Hematopoietic multipotent progenitor cell treated with erythropoietin and hydrocortisone succinate and interleukin-3 and kit ligand, for 8 days (in vitro differentiated cells): ENCODE measurements around the gene PMS2.
"Not testable (repeated sequence)": the region's sequence is repeated elsewhere in the genome, so short reads cannot be mapped to it uniquely, and the experiment has no call there.

Experiments used
- DNase-seq: peaks from one replicate; pipeline ENCODE4 v3.0.0-alpha.2; 2015

The PMS2 gene

DNA sequence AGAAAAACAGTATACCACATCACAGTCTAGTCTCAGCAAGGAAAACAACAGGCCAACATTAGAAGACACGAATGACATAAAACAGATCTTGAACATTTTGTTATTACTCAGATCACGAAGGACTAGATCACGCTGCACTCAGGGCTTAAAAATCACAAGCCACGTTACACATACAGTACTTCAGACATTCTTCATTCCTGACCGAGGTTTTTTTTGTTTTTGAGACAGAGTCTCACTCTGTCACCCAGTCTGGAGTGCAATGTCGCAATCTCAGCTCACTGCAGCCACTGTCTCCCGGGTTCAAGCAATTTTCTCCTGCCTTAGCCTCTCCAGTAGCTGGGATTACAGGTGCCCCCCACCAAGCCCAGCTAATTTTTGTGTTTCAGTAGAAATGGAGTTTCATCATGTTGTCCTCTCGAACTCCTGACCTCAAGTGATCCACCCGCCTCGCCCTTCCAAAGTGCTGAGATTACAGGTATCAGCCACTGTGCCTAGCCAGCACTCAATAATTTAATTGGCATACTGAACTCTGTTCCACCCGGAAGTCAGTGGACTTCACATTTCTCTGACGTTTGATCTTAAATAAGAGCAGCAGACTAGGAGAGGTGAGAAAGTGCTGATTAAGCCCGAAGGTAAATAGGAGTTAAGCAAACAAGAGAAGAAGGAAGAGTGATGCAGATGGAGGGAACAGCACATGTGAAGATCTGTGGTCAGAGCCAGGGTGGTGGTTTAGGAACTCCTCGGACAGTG, 3.7 kb upstream of the PMS2 start:
- no peak for DNase-seq

DNA sequence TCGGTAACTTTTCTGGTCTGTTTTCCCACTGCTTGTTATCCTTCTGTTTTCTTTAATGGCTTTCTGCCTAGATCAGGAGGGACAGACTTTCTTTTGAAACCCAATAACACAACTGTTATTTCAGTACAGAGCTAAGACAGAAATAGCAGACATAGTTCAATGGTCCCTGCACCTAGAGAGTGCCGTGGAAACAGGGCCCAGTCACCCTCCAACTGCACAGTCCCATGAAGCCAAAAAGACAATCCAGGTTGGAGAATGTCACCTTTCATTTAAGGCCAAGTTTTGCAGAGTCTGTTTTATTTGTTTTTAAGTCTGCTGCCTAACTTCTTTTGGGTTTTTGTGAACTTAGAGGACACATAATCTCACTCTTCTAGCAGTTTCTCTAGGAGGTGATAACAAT, 2.7 kb upstream of the PMS2 start:
- DNase-seq, result no peak

DNA sequence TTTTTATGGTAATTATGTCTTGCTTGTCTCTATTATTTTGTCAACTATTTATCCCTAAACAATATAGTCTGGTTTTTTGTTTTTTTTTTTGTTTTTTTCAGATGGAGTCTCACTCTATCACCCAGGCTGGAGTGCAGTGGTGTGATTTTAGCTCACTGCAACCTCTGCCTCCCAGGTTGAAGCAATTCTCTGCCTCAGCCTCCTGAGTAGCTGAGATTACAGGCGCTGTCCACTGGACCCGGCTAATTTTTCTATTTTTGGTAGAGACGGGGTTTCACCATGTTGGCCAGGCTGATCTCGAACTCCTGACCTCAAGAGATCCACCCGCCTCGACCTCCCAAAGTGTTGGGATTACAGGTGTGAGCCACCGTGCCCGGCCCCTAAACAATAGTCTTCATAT, 1.5 kb upstream of the PMS2 start:
- not testable (repeated sequence) for DNase-seq

DNA sequence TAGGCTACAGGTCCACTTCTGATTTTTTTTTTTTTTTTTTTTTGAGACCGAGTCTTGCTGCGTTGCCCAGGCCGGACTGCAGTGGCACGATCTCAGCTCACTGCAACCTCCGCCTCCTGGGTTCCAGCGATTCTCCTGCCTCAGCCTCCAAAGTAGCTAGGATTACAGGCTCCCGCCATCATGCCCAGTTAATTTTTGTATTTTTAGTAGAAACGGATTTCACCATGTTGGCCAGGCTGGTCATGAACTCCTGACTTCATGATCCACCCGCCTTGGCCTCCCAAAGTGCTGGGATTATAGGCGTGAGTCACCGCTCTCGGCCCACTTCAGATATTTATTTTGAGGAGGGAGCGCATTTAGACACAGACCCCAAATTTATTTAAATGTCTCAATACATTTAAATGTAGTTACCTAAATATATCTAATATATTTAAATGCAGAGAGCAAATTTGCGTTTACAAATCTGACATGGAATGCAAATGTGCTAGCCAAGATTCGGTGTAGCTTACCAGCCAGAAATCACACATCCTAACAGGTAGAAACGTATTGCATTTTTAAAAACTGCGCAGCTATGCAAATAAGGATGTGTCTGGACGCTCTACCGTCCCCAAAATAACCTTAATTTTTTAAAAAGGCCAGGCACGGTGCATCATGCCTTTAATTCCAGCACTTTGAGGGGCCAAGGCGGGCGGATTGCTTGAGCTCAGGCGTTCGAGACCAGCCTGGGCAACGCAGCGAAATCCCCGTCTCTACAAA, 836 bp downstream of the PMS2 start:
- DNase-seq, result not testable (repeated sequence)

DNA sequence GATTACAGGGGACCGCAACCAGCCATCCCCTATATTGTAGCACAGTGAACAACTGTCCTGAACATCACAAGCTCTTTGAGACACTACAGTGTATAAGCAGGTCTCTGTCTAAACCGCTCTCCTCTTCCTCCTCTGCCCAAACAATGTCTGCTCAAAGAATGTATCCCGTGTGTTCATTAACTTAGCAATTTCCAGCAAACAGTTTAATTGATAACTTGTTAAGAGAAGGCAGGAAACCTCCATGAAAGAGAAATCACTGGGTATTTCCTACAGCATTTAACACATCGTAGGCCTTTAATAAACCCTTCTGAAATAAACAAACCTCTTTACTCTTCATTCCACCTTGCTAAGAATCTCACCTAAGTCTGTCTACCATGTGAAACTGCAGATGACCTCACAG, 1.5 kb downstream of the PMS2 start:
- DNase-seq, result no peak

GRCh38 chr7:5997210-5997808, 11.5 kb downstream of the PMS2 start:
- peak; percentile 85 for DNase-seq

DNA sequence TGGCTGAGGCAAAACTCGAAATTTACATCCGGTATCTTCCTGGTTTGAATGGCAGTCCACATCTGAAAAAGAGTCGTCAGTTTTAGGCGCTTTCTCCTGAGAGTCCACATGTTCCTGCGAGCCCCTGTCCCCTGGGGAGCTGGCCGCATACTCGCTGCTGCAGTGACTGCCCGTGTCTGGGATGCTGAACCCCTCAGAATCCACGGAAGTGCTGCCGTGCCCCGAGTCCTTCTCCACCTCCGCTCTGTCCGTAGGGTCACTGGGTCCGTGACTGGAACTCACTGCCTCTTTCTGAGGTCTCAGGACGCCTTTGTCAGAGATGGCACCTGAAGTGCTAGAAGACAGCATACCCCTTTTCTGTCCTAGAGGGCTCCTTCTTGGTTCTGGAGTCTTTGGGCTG, 21.8 kb downstream of the PMS2 start:
- not testable (repeated sequence) for DNase-seq

DNA sequence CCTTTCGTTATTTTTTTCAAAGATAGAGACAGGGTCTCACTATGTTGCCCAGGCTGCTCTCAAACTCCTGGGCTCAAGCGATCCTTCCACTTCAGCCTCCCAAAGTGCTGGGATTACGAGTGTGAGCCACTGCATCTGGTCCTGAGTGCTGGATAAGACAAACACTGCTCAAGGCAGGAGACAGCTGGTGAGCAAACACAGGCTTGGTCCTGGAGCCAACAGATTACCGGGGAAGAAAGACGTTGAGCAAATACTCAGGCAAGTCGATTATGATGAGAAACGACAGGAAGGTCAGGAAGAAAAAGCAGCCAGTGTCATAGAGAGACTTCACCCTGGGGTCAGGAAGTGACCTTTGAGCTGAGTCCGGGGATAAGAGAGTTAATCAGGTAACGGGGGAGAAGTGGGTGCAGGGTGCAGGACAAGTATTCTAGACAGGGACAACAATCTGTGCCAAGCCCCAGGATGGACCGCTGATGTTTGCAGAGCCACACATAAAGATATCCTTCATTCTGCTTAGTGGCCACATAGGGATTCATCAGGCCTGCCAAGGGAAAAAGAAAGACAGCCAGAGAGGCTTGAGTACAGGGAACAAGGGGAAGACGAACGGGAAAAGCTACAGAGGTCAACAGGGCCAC, 29.1 kb downstream of the PMS2 start:
- not testable (repeated sequence) for DNase-seq

DNA sequence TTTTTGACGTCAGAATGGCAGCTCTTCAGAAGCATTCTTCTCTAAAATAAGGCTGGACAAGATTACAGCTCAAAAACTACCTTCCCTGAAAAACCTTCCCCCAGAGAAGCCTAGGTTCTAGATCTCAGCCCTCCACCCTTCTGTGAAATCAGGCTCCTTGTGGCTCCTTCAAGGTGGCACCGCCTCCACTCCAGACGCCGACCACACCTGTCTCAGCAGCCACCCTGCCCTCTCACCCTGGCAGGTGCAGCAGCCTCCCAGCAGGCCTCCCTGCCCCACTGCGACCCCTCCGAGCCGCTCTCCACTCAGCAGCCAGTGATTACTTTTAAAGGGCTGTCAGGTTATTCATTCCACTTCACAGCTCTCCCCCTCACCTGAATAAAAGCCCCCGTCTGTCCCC, 35.3 kb downstream of the PMS2 start:
- not testable (repeated sequence) for DNase-seq

- not testable (repeated sequence) for DNase-seq
Observed at GRCh38 chr7:5970347-5970911, 38.4 kb downstream of the PMS2 start, which contains the start of gene RSPH10B. RSPH10B (minus strand) TSS chr7:5970689; CDS start chr7:5967116, 3,573 bp downstream.

DNA sequence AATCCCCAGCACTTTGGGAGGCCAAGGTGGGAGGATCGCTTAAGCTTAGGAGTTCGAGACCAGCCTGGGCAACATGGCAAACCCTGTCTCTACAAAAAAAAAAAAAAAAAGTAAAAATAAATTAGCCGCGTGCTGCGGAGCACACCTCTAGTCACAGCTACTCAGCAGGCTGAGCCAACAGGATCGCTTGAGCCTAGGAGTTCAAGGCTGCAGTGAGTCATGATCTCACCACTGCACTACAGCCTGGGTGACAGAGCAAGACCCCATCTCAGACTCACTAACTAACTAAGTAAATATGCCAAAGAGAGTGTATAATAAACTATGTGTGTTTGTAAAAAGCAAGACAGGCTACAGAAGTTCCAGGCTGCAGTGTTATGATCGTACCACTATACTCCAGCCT, 45.0 kb downstream of the PMS2 start:
- DNase-seq, result not testable (repeated sequence)

GRCh38 chr7:5963205-5963604, 45.6 kb downstream of the PMS2 start:
- DNase-seq, result not testable (repeated sequence)

- DNase-seq, result not testable (repeated sequence)
Observed at GRCh38 chr7:5934945-5935450, 73.9 kb downstream of the PMS2 start.

GRCh38 chr7:5931905-5932644, 76.8 kb downstream of the PMS2 start:
- not testable (repeated sequence) for DNase-seq

DNA sequence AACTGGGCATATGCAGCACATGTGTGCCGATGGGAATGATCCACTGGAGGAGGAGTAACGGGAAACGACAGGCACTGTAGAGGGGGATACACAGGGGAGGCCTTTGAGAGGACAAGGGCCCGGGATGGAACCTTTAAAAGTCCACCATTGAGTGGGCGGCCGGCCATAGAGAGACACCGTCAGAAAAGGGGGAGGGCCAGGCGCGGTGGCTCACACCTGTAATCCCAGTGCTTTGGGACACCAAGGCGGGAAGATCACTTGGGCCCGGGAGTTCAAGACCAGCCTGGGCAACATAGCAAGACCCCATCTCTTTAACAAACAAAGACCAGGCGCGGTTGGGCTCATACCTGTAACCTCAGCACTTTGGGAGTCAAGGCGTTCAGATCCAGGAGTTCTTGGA, 77.6 kb downstream of the PMS2 start:
- not testable (repeated sequence) for DNase-seq

- DNase-seq, result not testable (repeated sequence)
Observed at GRCh38 chr7:5930290-5930689, 78.6 kb downstream of the PMS2 start.

GRCh38 chr7:5926263-5926870, 82.5 kb downstream of the PMS2 start:
- DNase-seq, result not testable (repeated sequence)

GRCh38 chr7:5924630-5925029, 84.2 kb downstream of the PMS2 start:
- not testable (repeated sequence) for DNase-seq

- not testable (repeated sequence) for DNase-seq
Observed at GRCh38 chr7:5924180-5924579, 84.7 kb downstream of the PMS2 start.
